HepG2 (cell line): ENCODE results near the gene USP10. TPM values are rescaled to one million over a fixed set of nuclear protein-coding genes. Genes with fewer than 3 reads are reported as not detected.

Experiments
- ATAC-seq: fragments of 200-7000 bp; cut with Tn5 transposase; 3 replicates; pipeline ENCODE4 v1.9.1; 2020; ENCODE audit warnings: mild to moderate bottlenecking, moderate library complexity
- BruUV-seq: library from RNA; stranded (reverse); fragments of 400-500 nt; replicated peaks from 2 replicates; lab custom pipeline; 2021; lab: Mats Ljungman, UMichigan
- CTCF ChIA-PET: fragments of 300-600 bp; formaldehyde crosslinking; extraction: SDS; loops from one replicate; lab custom pipeline; 2021; ENCODE audit warnings: low total read pairs, inconsistent platforms, low intra/inter-chr PET ratio; lab: Yijun Ruan, JAX
- POLR2A ChIA-PET: fragments of 350-600 bp; sonication (Branson Sonifier 250); formaldehyde crosslinking; loops from one replicate; lab custom pipeline; 2020; ENCODE audit warnings: antibody characterized with exemption, inconsistent platforms; lab: Yijun Ruan, JAX
- DNase-seq: peaks from one replicate; pipeline ENCODE4 v3.0.0-alpha.2; 2015; ENCODE audit warnings: low spot score
- FAIRE-seq: peaks from 3 replicates; lab custom pipeline; 2011; peaks lifted over from hg19 to GRCh38; lab: Jason Lieb, UNC
- H2AFZ ChIP-seq: one replicate; pipeline ENCODE4 v1.6.1; 2011; ENCODE audit warnings: low read length, inconsistent platforms
- H3K27ac ChIP-seq: fragments of 300-600 bp; 3 replicates; pipeline ENCODE4 v1.8.0; 2011; ENCODE audit warnings: mixed run types, mild to moderate bottlenecking, mixed read lengths, low read length, inconsistent platforms; ENCODE audit not compliant: insufficient read depth; ENCODE audit errors: extremely low read length
- H3K27me3 ChIP-seq, 2 experiments: fragments of 200-600 bp in 1 of 2; 2 replicates in 1 of 2; 3 replicates in 1 of 2; pipeline versions ENCODE4 v1.6.0 to v1.8.0; 2011; ENCODE audit warnings: low read length in 2 of 2, mild to moderate bottlenecking in 2 of 2, moderate library complexity in 2 of 2, inconsistent platforms in 1 of 2; ENCODE audit not compliant: insufficient read depth in 2 of 2, control insufficient read depth in 1 of 2
- H3K36me3 ChIP-seq, 2 experiments: fragments of 200-600 bp in 1 of 2; replicated peaks in 1 of 2; 2 replicates in 1 of 2; 3 replicates in 1 of 2; pipeline versions ENCODE4 v1.5.1 to v1.8.0; 2011; ENCODE audit warnings: low read length in 2 of 2, inconsistent platforms in 1 of 2; ENCODE audit not compliant: insufficient read depth in 2 of 2, control insufficient read depth in 1 of 2
- H3K4me1 ChIP-seq: 2 replicates; pipeline ENCODE4 v1.5.1; 2012; ENCODE audit warnings: low read length, inconsistent platforms; ENCODE audit not compliant: insufficient read depth
- H3K4me2 ChIP-seq: 2 replicates; pipeline ENCODE4 v1.6.0; 2011; ENCODE audit warnings: low read depth, low read length, inconsistent platforms
- H3K4me3 ChIP-seq, 3 experiments: fragments of 200-600 bp in 1 of 3; sonication (generic), shearing (Covaris generic) in 1 of 3; replicated peaks in 1 of 3; 2 replicates each; pipeline ENCODE4 v1.5.1; 2011 to 2016; ENCODE audit warnings: low read length in 3 of 3, inconsistent platforms in 2 of 3, low read depth in 2 of 3, mild to moderate bottlenecking in 2 of 3, control low read depth in 1 of 3, mixed read lengths in 1 of 3; ENCODE audit not compliant: insufficient read depth in 1 of 3
- H3K79me2 ChIP-seq: one replicate; pipeline ENCODE4 v1.6.1; 2011; ENCODE audit warnings: low read length, inconsistent platforms; ENCODE audit not compliant: insufficient read depth
- H3K9ac ChIP-seq: 2 replicates; pipeline ENCODE4 v1.6.0; 2011; ENCODE audit warnings: mild to moderate bottlenecking, low read depth, low read length, inconsistent platforms; ENCODE audit not compliant: insufficient read depth
- H3K9me3 ChIP-seq: 2 replicates; pipeline ENCODE4 v1.5.1; 2012; ENCODE audit warnings: mild to moderate bottlenecking, low read length
- H4K20me1 ChIP-seq: 2 replicates; pipeline ENCODE4 v1.6.0; 2011; ENCODE audit warnings: inconsistent platforms, mild to moderate bottlenecking, low read length, moderate library complexity; ENCODE audit not compliant: insufficient read depth
- AHDC1 ChIP-seq: sonication (generic); formaldehyde crosslinking; IDR thresholded peaks from 2 replicates; pipeline ENCODE4 v1.5.1; 2020; ENCODE audit warnings: mild to moderate bottlenecking, missing genetic modification reagents, borderline replicate concordance
- PITX1 ChIP-seq: sonication (generic); formaldehyde crosslinking; IDR thresholded peaks from 2 replicates; pipeline ENCODE4 v1.5.1; 2020; ENCODE audit warnings: mild to moderate bottlenecking, missing genetic modification reagents
- SMAD9 ChIP-seq: sonication (generic); formaldehyde crosslinking; IDR thresholded peaks from 2 replicates; pipeline ENCODE4 v1.5.1; 2020; ENCODE audit warnings: mild to moderate bottlenecking, missing genetic modification reagents
- THAP11 ChIP-seq: IDR thresholded peaks from 2 replicates; pipeline ENCODE4 v1.6.1; 2016; ENCODE audit warnings: missing biosample characterization, missing genetic modification reagents
- TOPORS ChIP-seq: sonication (generic); formaldehyde crosslinking; IDR thresholded peaks from 2 replicates; pipeline ENCODE4 v1.8.0; 2023; ENCODE audit warnings: mild to moderate bottlenecking, missing genetic modification reagents
- ZNF280D ChIP-seq: sonication (generic); formaldehyde crosslinking; IDR thresholded peaks from 2 replicates; pipeline ENCODE4 v1.5.1; 2020; ENCODE audit warnings: mild to moderate bottlenecking, missing genetic modification reagents
- ZNF337 ChIP-seq: sonication (generic); formaldehyde crosslinking; IDR thresholded peaks from 2 replicates; pipeline ENCODE4 v1.5.1; 2020; ENCODE audit warnings: missing genetic modification reagents, low read depth, mild to moderate bottlenecking, borderline replicate concordance
- ZNF598 ChIP-seq: sonication (generic); formaldehyde crosslinking; IDR thresholded peaks from 2 replicates; pipeline ENCODE4 v1.5.1; 2020; ENCODE audit warnings: mild to moderate bottlenecking, missing genetic modification reagents, borderline replicate concordance
- WGBS: methylation state at CpG from one replicate; pipeline ENCODE4 v1.1.6; 2017; ENCODE audit warnings: low lambda C conversion rate; 5-methylcytosine and 5-hydroxymethylcytosine counted together
- in situ Hi-C: cut with HindIII; loops from 2 replicates; pipeline ENCODE4 v1.10.0; 2017; ENCODE audit warnings: low pct_unique_long_range_greater_than_20kb; ENCODE audit not compliant: extremely low pct_ligation_motif_present
- intact Hi-C: fragments of 100-400 bp; cut with micrococcal nuclease; formaldehyde crosslinking; loops from one replicate; pipeline ENCODE4 v1.10.0; 2022; ENCODE audit not compliant: unreplicated experiment
- polyA plus RNA-seq, 8 experiments: library from polyadenylated mRNA; depleted of rRNA in 3 of 8; stranded (reverse) in 7 of 8; unstranded in 1 of 8; fragments of >200 nt; fragmentation: Illumina TruSeq in 4 of 8; extraction: Trizol in 4 of 8; gene quantifications; 2 replicates each; pipeline versions ENCODE4 v1.2.1 to v1.2.3, GENCODE V29; 2011 to 2016; ENCODE audit warnings: low read depth in 4 of 8, missing spikeins in 1 of 8, mixed read lengths in 1 of 8; ENCODE audit not compliant: insufficient read depth in 1 of 8
- total RNA-seq, 5 experiments: library from RNA; depleted of rRNA; stranded (reverse); fragments of >200 nt; fragmentation: Illumina TruSeq; extraction: Trizol; gene quantifications; 2 replicates each; pipeline ENCODE4 v1.2.3, GENCODE V29; 2016; ENCODE audit warnings: low read depth in 1 of 5

Gene USP10
- total and polyA plus RNA-seq, 2 of the 13 experiments (the other 11 are each of a cell fraction or from before 2014, with no cell fraction given) = 79.1 to 122 TPM

GRCh38 chr16:84725481-84726078, 25.8 kb downstream of the USP10 start:
- peaks cover 93% of the 10 kb centered on the region for H3K4me1 ChIP-seq
- FAIRE-seq = no peak
- ChIA-PET POLR2A (interaction anchor here (1.1 to 2.8 kb wide), 6 partner anchors 13 to 34 kb away, joined by 3 to 9 read pairs (median 5); no protein-coding TSS in a partner anchor), CTCF (interaction anchor here (1.3 to 5.1 kb wide), 5 partner anchors 12 to 214 kb away, joined by 3 to 69 read pairs (median 10); no protein-coding TSS in a partner anchor)
- in situ Hi-C loops = loop anchor here (5.0 to 10.0 kb wide), 3 partner anchors 53 to 211 kb away; no protein-coding TSS in a partner anchor
- no TSS peak for BruUV-seq
- no peak overlapping the region for H2AFZ ChIP-seq
- H3K9ac ChIP-seq = no peak overlapping the region
- intact Hi-C loops = loop anchor here (1.0 to 5.0 kb wide), 3 partner anchors 53 to 213 kb away; no protein-coding TSS in a partner anchor
- H4K20me1 ChIP-seq = peaks cover 94% of the 10 kb centered on the region
- peak overlapping the region; percentile 92; the same call in 1 of the 2 replicates for H3K4me2 ChIP-seq
- H3K27ac ChIP-seq = no peak overlapping the region
- peaks cover 97% of the 10 kb centered on the region for H3K79me2 ChIP-seq
- 71% methylated on average over 9 of the region's 9 CpGs for WGBS
- H3K4me3 ChIP-seq = peak overlapping the region in 1 of 3 experiments; percentile 69; a peak in 1 of 6 replicates
- H3K36me3 ChIP-seq = peaks cover 0 to 5% of the 10 kb centered on the region in 2 experiments; a peak in 1 of 5 replicates
- H3K27me3 ChIP-seq = no peaks in the 10 kb centered on the region
- no peaks in the 10 kb centered on the region for H3K9me3 ChIP-seq
- TF ChIP-seq PITX1 (CRISPR knock-in tag) (0 out of 2 replicates have a peak, but pooled peaks have one; percentile 43), TOPORS (CRISPR knock-in tag) (0 out of 2 replicates have a peak, but pooled peaks have one; percentile 22), ZNF280D (CRISPR knock-in tag) (0 out of 2 replicates have a peak, but pooled peaks have one; percentile 50), SMAD9 (CRISPR knock-in tag) (0 out of 2 replicates have a peak, but pooled peaks have one; percentile 65), THAP11 (CRISPR knock-in tag) (no peak), AHDC1 (CRISPR knock-in tag) (0 out of 2 replicates have a peak, but pooled peaks have one; percentile 6), ZNF598 (CRISPR knock-in tag) (no peak), ZNF337 (CRISPR knock-in tag) (0 out of 2 replicates have a peak, but pooled peaks have one; percentile 24)
- no peak for DNase-seq
- ATAC-seq = peak; percentile 48
